GM23338 (cell line): ENCODE measurements around the gene MED12L.
A peak's percentile ranks its signal among the peaks of the same experiment; 100 is the strongest.

ENCODE experiments used
- CREB1 ChIP-seq: fragments of 250-450 bp; sonication (Bioruptor Pico); IDR thresholded peaks from 2 replicates; pipeline ENCODE4 v1.5.0; 2020; ENCODE audit warnings: low read depth, mild to moderate bottlenecking, moderate library complexity
- CTCF ChIP-seq, 2 experiments: fragments of 200-600 bp in 1 of 2; sonication (generic) in 1 of 2; conservative IDR thresholded peaks; 2 replicates each; pipeline versions ENCODE4 v1.5.1 to v1.6.1; 2016 to 2017; ENCODE audit warnings: antibody characterized with exemption in 2 of 2, low read depth in 2 of 2, mild to moderate bottlenecking in 2 of 2, moderate library complexity in 1 of 2
- ETS1 ChIP-seq: IDR thresholded peaks from 2 replicates; pipeline ENCODE4 v1.6.1; 2016; ENCODE audit warnings: antibody characterized with exemption
- EZH2 ChIP-seq: fragments of 200-600 bp; sonication (generic); IDR thresholded peaks from one replicate; pipeline ENCODE4 v1.8.0; 2017; ENCODE audit warnings: antibody characterized with exemption, mild to moderate bottlenecking, low read depth; ENCODE audit not compliant: unreplicated experiment
- EZH2phosphoT487 ChIP-seq: fragments of 200-600 bp; sonication (generic); IDR thresholded peaks from one replicate; pipeline ENCODE4 v1.8.1; 2018; ENCODE audit warnings: antibody characterized with exemption; ENCODE audit not compliant: unreplicated experiment
- JUNB ChIP-seq: IDR thresholded peaks from one replicate; pipeline ENCODE4 v1.6.1; 2016; ENCODE audit warnings: antibody characterized with exemption; ENCODE audit not compliant: unreplicated experiment
- NANOG ChIP-seq: IDR thresholded peaks from 2 replicates; pipeline ENCODE4 v1.6.1; 2016; ENCODE audit warnings: antibody characterized with exemption, borderline replicate concordance
- POLR2AphosphoS5 ChIP-seq: IDR thresholded peaks from 2 replicates; pipeline ENCODE4 v1.6.1; 2016; ENCODE audit warnings: antibody characterized with exemption, low read depth
- REST ChIP-seq: IDR thresholded peaks from one replicate; pipeline ENCODE4 v1.6.1; 2018; ENCODE audit warnings: antibody characterized with exemption; ENCODE audit not compliant: unreplicated experiment
- STAT1 ChIP-seq: IDR thresholded peaks from one replicate; pipeline ENCODE4 v1.6.1; 2016; ENCODE audit warnings: antibody characterized with exemption; ENCODE audit not compliant: unreplicated experiment
- ZNF114 ChIP-seq: fragments of 250-450 bp; sonication (Bioruptor Pico); IDR thresholded peaks from 2 replicates; pipeline ENCODE4 v1.5.0; 2020; ENCODE audit warnings: mild to moderate bottlenecking, moderate library complexity

- peak; percentile 89 to 95 for TF ChIP-seq CTCF (conservative IDR thresholded peaks at IDR 0.05; ENCODE audit: low read depth in 2 of 2)
- no peak for TF ChIP-seq REST
- TF ChIP-seq EZH2phosphoT487, result no peak
- TF ChIP-seq POLR2AphosphoS5, result no peak
- TF ChIP-seq EZH2, result no peak
- TF ChIP-seq ETS1, result no peak
- TF ChIP-seq STAT1, result no peak
- TF ChIP-seq CREB1 (CRISPR knock-in tag), result no peak
- TF ChIP-seq ZNF114 (CRISPR knock-in tag), result no peak
- TF ChIP-seq JUNB, result no peak
- TF ChIP-seq NANOG, result no peak
These were observed 83.0 kb downstream of the MED12L start for GRCh38 chr3:151168269-151169094.
